GM21529 (cell line): Measurements from ENCODE around the gene CCR8.
"Not testable (repeated sequence)": the region's sequence is repeated elsewhere in the genome, so short reads cannot be mapped to it uniquely, and the experiment has no call there.

Source experiments
- ATAC-seq: cut with Tn5 transposase; IDR thresholded peaks from one replicate; pipeline ENCODE4 v1.9.1; 2021; ENCODE audit not compliant: unreplicated experiment

The CCR8 gene

GRCh38 chr3:39346785-39347585 lies 17.5 kb downstream of the CCR8 start:
- ATAC-seq = peak; percentile 85

DNA sequence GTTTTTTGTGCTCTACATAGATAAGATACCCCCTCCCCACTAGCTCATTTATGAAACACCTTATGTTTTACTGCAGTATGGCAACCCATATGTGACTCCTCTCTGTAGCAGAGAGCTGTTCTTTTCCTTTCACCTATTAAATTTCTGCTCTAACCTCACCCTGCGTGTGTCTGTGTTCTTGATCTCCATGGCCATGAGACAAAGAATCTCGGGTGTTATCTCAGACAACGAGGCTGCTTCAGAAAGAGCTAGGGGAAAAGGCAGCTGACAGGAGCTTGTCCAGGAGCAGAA lies 18.0 kb downstream of the CCR8 start:
- peak; percentile 14 for ATAC-seq

GRCh38 chr3:39349080-39349479 lies 19.6 kb downstream of the CCR8 start:
- no peak for ATAC-seq

GRCh38 chr3:39350714-39351113 lies 21.2 kb downstream of the CCR8 start:
- ATAC-seq = no peak

DNA sequence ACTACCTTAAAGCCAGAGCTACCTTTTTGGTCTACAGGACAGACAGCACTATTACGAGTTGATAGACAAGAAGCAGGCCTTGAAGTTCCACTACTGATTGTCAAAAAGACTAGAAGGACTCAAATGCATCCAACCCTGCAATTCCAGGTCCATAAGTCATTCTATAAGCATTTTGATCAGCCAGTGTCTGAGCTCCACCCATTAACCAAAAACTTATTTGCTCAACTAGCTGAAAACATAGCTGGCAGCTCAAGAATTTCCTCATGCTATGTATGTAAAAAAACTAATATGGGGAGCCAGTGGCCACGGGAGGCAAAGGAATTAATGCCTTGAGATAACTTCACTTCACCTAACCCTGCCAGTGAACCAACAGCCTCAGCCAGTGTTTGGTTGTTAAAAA lies 21.6 kb downstream of the CCR8 start:
- ATAC-seq = not testable (repeated sequence)

- not testable (repeated sequence) for ATAC-seq
These were observed 23.8 kb downstream of the CCR8 start for GRCh38 chr3:39353168-39353927.

- ATAC-seq = no peak
These were observed 28.8 kb downstream of the CCR8 start for GRCh38 chr3:39358333-39358732.

- no peak for ATAC-seq
These were observed 31.9 kb downstream of the CCR8 start for GRCh38 chr3:39361252-39361927.

DNA sequence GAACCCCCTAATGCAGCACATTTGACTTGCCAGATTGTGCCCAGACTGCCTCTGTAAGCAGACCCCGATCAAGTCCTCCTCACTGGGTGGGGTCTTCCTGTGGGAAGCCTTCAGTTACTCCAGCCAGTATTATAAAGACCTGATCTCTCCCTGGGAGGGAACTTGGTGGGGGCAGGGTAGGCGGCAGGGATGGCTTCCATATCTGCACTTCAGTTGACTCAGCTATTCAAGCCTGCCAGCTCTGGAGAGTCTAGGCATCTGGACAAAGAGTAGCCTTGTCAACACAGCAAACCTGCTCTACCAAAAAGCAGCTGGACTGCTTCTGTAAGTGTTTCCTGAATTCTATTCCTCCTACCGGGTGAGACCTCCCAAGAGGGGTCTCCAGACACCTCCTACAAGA lies 32.7 kb downstream of the CCR8 start:
- ATAC-seq = no peak

- no peak for ATAC-seq
These were observed 33.3 kb downstream of the CCR8 start for GRCh38 chr3:39362812-39363211.

DNA sequence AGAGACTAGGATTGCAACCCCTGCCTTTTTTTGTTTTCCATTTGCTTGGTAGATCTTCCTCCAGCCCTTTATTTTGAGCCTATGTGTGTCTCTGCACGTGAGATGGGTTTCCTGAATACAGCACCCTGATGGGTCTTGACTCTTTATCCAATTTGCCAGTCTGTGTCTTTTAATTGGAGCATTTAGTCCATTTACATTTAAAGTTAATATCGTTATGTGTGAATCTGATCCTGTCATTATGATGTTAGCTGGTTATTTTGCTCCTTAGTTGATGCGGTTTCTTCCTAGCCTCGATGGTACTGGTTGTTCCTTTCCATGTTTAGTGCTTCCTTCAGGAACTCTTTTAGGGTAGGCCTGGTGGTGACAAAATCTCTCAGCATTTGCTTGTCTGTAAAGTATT lies 40.9 kb downstream of the CCR8 start:
- not testable (repeated sequence) for ATAC-seq

DNA sequence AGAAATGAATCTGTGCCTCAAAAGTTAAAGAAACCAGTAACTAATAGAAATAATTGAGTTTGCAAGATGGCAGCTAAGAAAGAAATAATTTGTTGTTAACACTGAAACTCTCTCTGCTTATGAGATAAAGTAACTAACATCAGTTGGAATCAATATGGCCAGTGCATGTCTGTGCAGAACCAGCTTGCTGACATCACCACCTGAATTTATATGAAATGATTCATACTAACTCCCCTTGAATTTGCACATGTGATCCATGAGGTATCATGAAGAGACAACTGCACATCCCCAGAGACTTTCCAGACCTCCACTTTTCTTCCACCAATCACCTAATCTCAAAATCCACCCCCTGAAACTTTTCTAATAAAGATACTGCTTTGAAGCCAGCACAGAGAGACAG lies 43.3 kb downstream of the CCR8 start:
- ATAC-seq = no peak

DNA sequence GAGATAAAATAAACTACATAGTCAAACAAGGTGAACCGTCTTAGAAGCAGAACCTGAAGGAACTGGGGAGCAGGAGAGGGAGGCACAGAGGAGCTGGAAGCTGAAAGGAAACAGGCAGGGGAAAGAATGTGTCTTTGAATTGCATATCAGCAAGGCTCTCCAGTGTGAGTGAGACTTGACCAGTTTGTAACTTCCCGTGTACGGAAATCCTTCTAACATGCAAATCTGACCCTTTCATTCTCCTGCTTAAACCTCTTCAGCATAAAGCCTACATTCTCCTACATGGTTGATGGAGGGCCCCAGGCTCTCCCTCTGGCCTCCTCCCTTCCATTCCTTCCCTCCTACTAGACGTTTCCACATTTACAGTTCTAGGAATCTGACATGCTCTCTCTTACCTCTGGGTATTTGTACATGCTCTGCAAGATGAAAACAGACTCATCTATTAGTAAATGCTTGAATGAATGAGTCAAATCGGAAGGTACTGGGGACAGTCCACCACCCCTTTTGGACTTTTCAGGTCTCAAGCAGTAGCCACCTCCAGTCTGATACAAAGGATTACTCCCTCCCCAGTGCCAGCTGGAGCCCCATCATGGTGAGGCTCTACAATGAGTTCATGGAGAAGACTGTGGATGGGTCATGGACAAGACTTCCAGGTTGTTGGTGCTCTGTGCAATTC lies 47.6 kb downstream of the CCR8 start:
- no peak for ATAC-seq

GRCh38 chr3:39378088-39378487 lies 48.6 kb downstream of the CCR8 start:
- ATAC-seq = peak; percentile 77

GRCh38 chr3:39378957-39379777 lies 49.7 kb downstream of the CCR8 start:
- no peak for ATAC-seq

DNA sequence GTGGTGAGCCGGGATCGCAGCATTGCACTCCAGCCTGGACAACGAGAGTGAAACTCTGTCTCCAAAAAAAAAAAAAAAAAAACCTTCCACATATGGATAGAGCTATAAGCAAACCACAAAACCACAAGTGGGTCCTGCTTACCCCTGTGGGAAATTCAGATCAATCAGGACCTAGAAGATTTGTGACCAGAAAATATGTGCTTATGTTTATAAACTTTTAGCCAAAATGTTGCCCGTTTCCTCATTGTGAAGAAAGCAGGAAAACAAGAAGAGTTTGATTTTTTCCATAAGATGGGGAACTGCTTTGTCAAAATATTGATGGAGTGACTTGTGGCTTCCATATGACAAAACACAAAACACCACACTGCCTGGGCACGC lies 50.3 kb downstream of the CCR8 start:
- no peak for ATAC-seq

DNA sequence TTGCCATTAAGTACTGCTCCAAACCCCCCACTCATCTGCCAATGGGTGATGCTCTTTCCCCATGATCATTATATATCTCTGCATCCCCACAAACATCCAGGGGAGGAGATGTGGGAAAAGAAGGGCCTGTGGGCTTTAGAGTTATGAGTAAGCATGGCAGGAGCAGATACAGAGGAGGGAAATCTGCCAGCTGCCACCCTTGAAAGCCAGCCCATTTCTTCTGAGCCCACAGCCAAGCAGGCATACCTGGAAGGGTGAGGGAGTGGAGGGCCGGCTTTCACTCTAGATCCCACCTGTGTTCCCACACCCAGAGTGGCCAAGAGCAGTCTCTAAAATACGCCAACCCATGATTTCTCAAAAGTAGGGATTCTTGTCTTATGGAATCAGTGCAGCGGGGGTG lies 51.9 kb downstream of the CCR8 start:
- ATAC-seq = no peak
